Peyer's patch (tissue), 4 donors: ENCODE results near the gene LCP1. TPM values are rescaled to one million over a fixed set of nuclear protein-coding genes. Genes with fewer than 3 reads are reported as not detected.

Experiments used
- DNase-seq, 3 donors: peaks; one replicate each; pipeline ENCODE4 v3.0.0-alpha.2; 2017 to 2019
- H3K27ac ChIP-seq, 4 donors: fragments of 200-600 bp; sonication (generic); one replicate each; pipeline ENCODE4 v1.5.1; 2016 to 2019
- H3K27me3 ChIP-seq, 2 donors: fragments of 200-600 bp; sonication (generic); one replicate each; pipeline ENCODE4 v1.5.1; 2019
- H3K36me3 ChIP-seq, 3 donors: fragments of 200-600 bp; sonication (generic); one replicate each; pipeline ENCODE4 v1.5.1; 2016 to 2019
- H3K4me1 ChIP-seq, 4 donors: fragments of 200-600 bp; sonication (generic); one replicate each; pipeline ENCODE4 v1.5.1; 2016 to 2019
- H3K4me3 ChIP-seq, 4 donors: fragments of 200-600 bp; sonication (generic); 1 replicate in 3 of 4; 2 replicates in 1 of 4; pipeline ENCODE4 v1.5.1; 2016 to 2019; ENCODE audit warnings: mild to moderate bottlenecking in 1 of 4
- H3K9me3 ChIP-seq, 4 donors: fragments of 200-600 bp; sonication (generic); one replicate each; pipeline ENCODE4 v1.5.1; 2016 to 2019; ENCODE audit warnings: mild to moderate bottlenecking in 1 of 4
- POLR2A ChIP-seq, 2 donors: fragments of 450-650 bp; IDR thresholded peaks; one replicate each; pipeline ENCODE4 v1.5.1; 2017; ENCODE audit warnings: antibody characterized with exemption in 2 of 2, mild to moderate bottlenecking in 2 of 2, moderate library complexity in 2 of 2
- total RNA-seq, 4 donors: library from RNA; depleted of rRNA; stranded (reverse); fragments of >200 nt; gene quantifications; one replicate each; pipeline ENCODE4 v1.1.0, GENCODE V29; 2016
- TF ChIP-seq, protein P1 (sequence below), 6 experiments: fragments of 450-650 bp in 4 of 6; fragments of 200-600 bp in 2 of 6; sonication (generic) in 1 of 6; IDR thresholded peaks; one replicate each; pipeline ENCODE4 v1.5.1; 2017 to 2019; ENCODE audit warnings: antibody characterized with exemption in 6 of 6, mild to moderate bottlenecking in 3 of 6, moderate library complexity in 1 of 6

LCP1 gene
- total RNA-seq, 4 donors from 2014 or later: 11.1 to 167 (median 19.2) TPM

GRCh38 chr13:46146898-46147297, 35.1 kb downstream of the LCP1 start:
- TF ChIP-seq, protein P1, sequence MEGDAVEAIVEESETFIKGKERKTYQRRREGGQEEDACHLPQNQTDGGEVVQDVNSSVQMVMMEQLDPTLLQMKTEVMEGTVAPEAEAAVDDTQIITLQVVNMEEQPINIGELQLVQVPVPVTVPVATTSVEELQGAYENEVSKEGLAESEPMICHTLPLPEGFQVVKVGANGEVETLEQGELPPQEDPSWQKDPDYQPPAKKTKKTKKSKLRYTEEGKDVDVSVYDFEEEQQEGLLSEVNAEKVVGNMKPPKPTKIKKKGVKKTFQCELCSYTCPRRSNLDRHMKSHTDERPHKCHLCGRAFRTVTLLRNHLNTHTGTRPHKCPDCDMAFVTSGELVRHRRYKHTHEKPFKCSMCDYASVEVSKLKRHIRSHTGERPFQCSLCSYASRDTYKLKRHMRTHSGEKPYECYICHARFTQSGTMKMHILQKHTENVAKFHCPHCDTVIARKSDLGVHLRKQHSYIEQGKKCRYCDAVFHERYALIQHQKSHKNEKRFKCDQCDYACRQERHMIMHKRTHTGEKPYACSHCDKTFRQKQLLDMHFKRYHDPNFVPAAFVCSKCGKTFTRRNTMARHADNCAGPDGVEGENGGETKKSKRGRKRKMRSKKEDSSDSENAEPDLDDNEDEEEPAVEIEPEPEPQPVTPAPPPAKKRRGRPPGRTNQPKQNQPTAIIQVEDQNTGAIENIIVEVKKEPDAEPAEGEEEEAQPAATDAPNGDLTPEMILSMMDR (IDR thresholded peaks at IDR 0.05): no peak
- TF ChIP-seq POLR2A (IDR thresholded peaks at IDR 0.05): no peak
- no peak for DNase-seq

DNA sequence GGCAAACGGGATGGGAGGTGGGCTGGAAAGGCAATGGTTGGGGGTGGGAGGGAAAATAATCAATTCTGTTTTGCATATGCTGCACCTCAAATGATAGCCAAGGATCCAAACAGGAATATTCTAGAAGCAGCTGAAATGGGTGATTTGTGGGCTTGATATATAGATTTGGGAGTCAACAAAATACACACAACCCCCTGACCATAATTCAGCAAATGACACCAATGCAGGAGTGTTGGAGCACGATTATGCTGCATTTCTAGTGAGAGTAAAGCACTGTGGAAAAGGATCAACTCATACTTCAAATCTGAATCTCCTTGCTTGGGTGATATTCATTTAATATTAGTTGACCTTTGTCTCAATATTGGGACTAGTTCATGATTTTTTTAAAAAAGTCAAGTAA, 36.0 kb downstream of the LCP1 start:
- Histone ChIP-seq H3K36me3 (no peaks in the 10 kb centered on the region), H3K9me3 (no peaks in the 10 kb centered on the region), H3K27me3 (no peaks in the 10 kb centered on the region), H3K27ac (no peak overlapping the region), H3K4me1 (no peaks in the 10 kb centered on the region), H3K4me3 (no peak overlapping the region)
- DNase-seq: no peak
- no peak for TF ChIP-seq POLR2A (IDR thresholded peaks at IDR 0.05)

More at GRCh38 chr13:46146898-46147297, 35.1 kb downstream of the LCP1 start:
- no peaks in the 10 kb centered on the region for H3K27me3 ChIP-seq
- no peaks in the 10 kb centered on the region for H3K36me3 ChIP-seq
- H3K4me3 ChIP-seq: no peak overlapping the region
- H3K9me3 ChIP-seq: no peaks in the 10 kb centered on the region
- no peaks in the 10 kb centered on the region for H3K4me1 ChIP-seq
- no peak overlapping the region for H3K27ac ChIP-seq

DNA sequence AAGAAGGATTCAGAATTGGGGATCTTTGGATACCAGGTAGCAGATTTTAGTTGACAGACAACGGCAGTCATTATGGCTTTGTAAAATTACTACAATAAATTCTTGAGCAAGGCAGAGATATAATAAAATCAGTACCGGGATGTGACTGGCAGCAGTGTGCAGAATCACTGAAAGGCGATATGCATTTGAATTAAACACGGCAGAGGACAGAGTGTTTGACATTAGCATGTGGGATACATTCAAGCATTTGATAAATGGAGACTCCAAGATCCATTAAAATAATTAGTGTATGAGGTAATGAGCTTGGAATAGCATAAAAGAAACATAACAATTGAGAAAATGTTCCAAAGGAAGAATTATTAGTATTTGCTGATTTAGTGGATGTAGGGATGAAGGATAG, 36.8 kb downstream of the LCP1 start:
- Histone ChIP-seq H3K27me3 (no peaks in the 10 kb centered on the region), H3K9me3 (no peaks in the 10 kb centered on the region), H3K4me1 (no peaks in the 10 kb centered on the region), H3K36me3 (no peaks in the 10 kb centered on the region), H3K4me3 (no peak overlapping the region), H3K27ac (no peak overlapping the region)
- TF ChIP-seq POLR2A (IDR thresholded peaks at IDR 0.05): no peak
- TF ChIP-seq, protein P1 (IDR thresholded peaks at IDR 0.05): no peak
- DNase-seq: no peak

DNA sequence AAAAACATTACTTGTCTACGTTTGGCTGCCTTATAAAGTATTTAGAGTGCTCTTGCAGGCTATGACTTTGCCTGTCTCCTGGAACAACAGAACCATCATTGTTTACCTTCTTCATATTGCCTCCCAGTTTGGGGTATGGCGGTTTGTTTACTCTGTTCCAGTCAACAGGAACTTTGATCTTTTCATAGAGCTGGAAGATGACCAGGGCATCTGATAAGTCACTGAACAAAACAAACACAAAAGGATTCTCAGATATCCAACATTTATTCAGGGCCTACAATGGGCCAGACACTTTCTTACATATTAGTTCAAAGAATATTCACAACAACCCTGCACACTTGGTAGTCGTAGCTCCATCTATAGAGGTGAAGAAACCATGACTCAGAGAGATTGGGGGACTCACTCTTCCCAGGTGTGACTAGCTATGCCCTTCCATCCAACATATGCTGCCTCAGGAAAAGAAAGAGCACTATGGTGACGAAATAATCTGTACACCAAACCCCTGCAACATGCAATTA, 38.7 kb downstream of the LCP1 start:
- H3K27ac ChIP-seq: no peak overlapping the region
- H3K9me3 ChIP-seq: no peaks in the 10 kb centered on the region
- H3K4me3 ChIP-seq: no peak overlapping the region
- H3K27me3 ChIP-seq: no peaks in the 10 kb centered on the region
- DNase-seq: no peak
- no peaks in the 10 kb centered on the region for H3K4me1 ChIP-seq
- TF ChIP-seq POLR2A (IDR thresholded peaks at IDR 0.05): no peak
- TF ChIP-seq, protein P1 (IDR thresholded peaks at IDR 0.05): no peak
- H3K36me3 ChIP-seq: no peaks in the 10 kb centered on the region

DNA sequence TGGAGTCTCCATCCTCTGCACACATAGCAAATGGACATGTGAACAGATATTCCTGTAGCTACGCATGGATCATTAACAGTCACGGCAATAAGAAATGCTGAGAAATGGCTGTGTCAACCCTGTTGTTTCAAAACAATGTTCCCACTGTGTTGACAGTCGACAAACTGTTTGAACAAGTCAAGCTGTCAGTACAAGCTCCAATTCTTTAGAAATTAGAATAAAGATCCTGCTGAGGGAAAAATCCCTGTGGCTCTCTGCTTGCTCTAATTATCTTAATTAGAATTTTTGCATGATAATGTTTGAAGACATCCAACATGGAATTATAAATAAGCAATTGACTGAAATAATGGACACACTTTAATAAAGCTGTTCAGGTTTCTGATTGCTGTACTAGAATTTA, 39.2 kb downstream of the LCP1 start:
- no peak for DNase-seq
- no peak for TF ChIP-seq POLR2A (IDR thresholded peaks at IDR 0.05)
- TF ChIP-seq, protein P1 (IDR thresholded peaks at IDR 0.05): no peak
- no peak overlapping the region for H3K4me3 ChIP-seq
- H3K27ac ChIP-seq: no peak overlapping the region
- no peaks in the 10 kb centered on the region for H3K4me1 ChIP-seq
- H3K9me3 ChIP-seq: no peaks in the 10 kb centered on the region
- no peaks in the 10 kb centered on the region for H3K27me3 ChIP-seq
- peaks cover 0 to 2% (median 0%) of the 10 kb centered on the region in 3 donors for H3K36me3 ChIP-seq

- Histone ChIP-seq H3K27me3 (no peaks in the 10 kb centered on the region), H3K4me1 (no peaks in the 10 kb centered on the region), H3K4me3 (no peak overlapping the region), H3K27ac (no peak overlapping the region), H3K9me3 (no peaks in the 10 kb centered on the region), H3K36me3 (peaks cover 0 to 5% (median 0%) of the 10 kb centered on the region in 3 donors)
- no peak for TF ChIP-seq POLR2A (IDR thresholded peaks at IDR 0.05)
- TF ChIP-seq, protein P1 (IDR thresholded peaks at IDR 0.05): no peak
- DNase-seq: no peak
These were observed 41.9 kb downstream of the LCP1 start for GRCh38 chr13:46140044-46140443.
